CD4-positive, alpha-beta T cell treated with Interleukin-15 for 1 hour (primary cell): ENCODE data around the gene ELAVL3.
"Not testable (repeated sequence)": the region's sequence is repeated elsewhere in the genome, so short reads cannot be mapped to it uniquely, and the experiment has no call there.

Source experiments
- DNase-seq: peaks from one replicate; pipeline ENCODE4 v3.0.0-alpha.2; 2020

Gene ELAVL3

DNA sequence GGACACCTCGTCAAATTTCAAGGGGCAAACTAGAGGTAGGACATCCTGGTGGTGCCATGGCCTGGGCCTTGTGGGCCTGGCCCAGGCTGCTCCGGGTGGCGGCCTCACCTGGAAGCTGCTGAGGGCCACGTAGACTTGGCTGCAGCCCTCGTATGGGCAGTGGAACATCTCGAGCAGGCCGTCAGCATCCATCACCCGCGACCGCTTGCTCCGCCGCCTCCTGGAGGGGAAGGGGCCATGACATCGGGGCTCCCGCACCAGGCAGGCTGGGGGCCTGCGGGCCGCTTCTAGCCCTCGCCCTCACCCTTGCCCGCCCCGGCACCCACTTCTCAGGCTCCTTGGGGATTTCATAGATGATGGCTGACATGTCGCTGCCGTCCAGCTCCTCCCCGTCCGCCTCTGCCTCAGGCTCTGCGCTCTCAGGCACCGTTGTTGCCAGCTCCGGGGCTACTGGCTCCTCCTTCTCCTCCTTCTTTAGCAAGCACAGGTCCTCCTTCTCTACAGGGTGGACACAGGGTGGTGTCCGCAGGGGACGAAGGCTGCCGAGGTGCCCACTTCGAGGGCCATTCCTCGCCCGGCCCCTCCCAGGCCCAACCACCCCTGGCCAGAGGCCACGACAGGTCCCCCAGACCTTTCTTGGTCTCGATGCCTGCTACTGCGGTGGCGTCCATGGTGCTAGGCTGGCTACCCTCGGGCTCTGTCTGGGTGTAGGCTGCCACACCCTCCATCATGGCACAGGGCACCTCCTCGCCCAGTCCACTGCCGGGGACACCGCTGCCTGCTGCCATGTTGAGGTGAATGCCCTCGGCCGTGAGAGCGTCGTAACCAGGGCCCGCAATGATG is 6.0 kb upstream of the ELAVL3 start:
- DNase-seq, result no peak

DNA sequence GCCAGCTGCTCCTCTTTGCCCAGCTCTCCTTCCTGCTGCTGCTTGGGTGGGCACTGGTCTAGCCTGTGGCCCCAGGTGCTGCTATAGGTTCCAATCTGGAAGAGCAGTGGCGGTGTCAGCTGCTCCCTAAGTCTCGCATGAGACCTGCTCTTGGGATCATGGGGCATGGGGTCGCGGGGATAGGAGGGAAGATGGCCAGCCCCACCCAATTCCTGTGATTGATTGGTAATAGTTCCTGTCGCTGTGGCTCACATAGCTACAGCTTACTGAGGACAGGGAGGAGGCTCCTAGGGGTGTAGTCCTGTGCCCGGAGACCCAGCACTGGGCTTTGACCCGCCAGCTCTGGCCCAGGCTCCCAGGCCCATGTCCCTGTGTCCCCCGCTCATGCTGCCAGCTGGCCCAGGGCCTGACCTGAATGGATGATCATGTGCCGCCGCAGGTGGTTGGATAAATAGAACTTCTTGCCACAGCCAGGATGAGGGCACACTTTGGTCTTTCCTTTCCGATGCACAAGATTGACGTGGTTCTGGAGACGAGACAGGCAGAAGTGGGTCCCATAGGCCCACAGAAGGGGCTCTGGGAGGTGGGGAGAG is 4.5 kb upstream of the ELAVL3 start:
- DNase-seq, result no peak

DNA sequence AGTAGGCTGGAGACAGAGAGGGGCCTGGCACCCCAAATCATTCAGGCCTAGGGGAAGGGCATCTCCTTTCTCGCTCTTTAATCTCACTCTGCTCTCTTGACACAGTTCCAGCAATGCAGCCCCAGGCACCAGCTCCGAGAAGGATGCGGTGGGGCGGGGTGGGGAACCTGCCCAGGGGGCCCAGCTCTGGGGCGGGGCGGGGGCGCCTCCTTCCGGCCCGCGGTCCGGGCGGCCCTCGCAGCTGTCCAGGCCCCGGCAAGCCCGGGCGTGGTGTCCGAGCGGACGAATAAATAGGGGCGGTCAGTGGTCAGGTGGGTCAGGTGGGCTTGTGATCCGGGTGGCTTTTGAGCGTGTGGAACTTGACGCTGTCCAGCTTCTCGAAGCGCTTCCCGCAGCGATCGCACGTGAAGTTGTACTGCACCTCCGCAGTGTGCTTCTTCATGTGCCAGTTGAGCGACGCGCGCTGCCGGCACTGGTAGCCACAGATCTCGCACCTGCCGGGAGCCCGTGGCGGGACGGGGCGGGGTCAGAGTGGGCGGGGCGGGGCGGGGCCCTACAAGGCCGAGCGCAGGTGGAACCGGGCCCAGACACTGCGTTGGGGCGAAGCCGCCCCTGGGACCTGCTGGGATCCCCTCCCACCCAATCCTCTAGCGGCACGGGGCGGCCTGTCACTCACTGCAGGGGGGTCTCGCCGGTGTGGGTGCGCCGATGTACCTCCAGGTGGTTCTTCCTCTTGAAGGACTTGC is 2.7 kb upstream of the ELAVL3 start:
- no peak for DNase-seq

DNA sequence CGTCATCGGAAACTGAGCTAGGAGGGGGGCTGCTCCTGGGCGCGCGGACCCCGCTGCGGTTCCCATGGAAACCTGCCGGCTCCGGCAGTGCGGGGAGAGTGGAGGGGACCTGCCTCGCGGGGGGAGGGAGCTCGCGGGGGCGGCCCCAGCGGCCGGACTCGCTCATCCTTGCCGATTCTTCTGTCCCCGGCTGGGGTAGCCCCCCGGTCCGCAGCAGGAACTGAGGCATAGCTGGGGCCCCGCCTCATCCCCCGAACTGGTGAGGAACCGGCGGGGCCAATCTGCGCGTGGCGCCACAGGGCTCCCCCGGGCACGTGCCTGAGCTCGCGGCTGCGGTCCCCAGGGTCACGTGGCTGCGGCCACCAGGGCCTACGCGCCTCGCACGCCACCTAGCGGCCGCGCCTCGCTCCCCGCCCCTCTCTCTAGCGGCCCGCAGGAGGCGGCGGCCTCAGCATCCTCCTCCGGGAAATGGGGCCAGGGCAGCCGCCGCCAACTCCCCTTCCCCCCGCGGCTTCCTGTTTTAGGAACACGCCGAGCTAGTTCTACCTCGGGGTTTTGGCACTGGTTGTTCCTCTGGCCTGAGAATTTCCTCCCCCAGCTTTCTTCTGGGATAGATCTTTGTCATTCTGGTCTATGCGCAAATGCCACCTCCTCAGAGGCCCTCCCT is 1.7 kb upstream of the ELAVL3 start:
- peak; percentile 85 for DNase-seq

DNA sequence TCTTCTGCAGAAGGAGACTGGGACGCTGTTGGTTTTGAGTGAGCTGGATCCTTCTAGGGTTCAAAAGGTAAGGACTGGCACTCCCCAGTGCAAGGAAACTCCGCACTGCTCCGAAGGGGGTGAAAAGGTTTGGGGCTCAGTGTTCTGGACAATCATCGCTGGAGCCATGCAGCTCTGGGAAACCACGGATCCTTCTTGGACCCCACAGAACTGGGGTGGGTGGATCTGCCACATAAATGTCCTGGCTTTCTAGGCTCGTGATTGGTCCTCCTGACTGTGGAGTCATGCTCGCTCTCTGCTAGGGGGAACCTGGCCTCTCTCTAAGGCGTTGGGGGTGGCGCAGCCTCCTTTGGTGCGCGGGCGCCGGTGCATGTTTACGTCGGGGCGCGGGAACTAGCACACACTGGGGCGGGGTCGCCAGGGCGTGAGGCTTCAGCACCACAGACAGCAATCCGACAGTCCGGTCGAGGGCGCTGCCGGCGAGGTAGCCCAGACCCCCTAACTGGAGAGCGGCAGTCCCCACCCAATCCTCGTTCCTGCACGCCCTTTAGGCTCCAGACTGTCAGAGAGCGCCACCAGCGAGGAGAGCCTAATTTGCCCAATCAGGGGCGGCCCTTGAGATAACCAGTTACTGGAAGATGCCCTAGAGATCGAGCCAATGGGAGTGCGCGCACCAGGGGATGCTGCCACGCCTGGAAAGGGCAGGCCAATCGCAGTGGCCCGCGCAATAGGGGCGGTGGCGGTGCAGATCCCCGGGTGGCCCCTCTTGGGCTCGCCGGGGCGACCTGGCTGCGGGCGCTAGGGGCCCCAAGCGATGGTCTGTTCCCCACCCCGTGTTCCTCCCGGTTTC is 913 bp upstream of the ELAVL3 start:
- peak; percentile 66 for DNase-seq

DNA sequence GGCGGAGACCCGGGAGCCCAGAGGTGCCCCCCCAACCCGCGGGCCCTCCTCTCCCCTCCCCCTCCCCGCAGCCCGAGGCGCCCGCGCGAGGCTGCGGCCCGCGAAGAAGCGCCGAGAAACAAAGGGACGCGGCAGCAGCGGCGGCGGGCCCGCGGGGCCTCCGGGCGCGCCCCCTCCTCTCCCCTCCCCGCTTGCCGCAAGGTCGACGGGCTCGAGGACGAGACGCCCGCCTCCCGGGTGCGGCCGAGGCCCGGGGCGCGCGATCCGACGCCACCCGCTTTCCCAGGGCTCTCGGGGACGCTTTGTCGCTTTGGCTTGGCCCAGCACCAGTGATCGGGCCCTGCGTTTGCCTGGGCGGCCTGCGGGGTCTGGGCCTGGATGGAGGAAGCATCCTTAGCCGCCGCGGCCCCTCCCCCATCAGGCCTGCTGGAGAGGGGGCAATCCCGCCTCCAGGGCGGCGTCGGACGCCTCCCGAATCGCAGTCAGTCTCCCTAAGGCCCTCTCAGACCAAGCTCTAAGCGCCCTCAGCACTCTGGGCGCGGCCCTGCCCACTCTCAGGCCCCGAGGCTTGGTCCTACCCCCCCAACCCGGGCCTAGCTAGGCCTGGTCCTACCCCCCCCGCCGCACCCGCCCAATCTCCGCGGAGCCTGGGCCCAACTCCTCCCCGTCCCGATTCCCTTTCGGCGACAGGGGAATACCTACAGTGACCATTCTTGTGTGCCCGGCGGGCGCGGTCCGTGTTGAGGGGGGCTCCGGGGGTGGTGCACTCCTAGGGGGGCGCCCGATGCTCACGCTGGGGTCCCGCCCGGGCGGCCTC is 740 bp downstream of the ELAVL3 start:
- DNase-seq, result no peak

DNA sequence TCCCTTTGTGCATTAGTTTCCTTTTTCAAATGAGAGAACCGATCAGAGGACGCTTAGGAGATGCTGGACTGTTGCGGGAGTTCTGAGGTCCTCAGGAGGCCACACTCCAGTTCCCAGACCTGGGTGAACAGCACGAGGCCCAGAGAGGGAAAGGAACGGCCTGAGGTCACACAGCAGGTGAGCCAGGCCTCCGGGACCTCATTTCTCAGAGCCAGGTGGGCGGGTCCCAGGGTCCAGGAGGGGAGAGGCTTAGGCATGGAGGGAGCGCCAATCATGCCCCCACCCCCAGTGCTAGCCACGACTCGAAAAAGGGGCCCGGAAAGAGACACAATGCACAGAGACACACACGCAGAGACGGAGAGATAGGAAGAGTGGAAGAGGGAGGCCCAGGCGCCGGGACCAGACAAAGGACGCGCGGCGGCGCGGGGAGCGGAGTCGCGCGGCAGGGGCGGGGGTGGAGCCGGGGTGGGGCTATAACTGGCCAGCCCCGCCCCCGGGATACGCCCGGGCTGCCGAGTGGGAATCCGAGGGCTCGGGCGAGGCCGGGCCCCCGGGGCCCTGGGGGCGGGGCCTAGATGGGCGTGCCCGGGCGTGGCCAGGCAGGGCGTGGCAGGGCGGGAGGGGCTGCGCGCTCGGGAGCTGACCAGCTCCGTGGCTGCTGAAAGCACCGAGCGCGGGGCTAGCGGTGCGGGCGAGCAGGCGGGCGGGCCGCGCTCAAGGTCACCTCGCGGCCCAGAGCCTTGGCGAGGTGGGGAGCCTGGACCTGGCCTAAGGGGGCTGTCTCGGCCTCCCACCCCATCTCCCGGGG is 1.6 kb downstream of the ELAVL3 start:
- no peak for DNase-seq

DNA sequence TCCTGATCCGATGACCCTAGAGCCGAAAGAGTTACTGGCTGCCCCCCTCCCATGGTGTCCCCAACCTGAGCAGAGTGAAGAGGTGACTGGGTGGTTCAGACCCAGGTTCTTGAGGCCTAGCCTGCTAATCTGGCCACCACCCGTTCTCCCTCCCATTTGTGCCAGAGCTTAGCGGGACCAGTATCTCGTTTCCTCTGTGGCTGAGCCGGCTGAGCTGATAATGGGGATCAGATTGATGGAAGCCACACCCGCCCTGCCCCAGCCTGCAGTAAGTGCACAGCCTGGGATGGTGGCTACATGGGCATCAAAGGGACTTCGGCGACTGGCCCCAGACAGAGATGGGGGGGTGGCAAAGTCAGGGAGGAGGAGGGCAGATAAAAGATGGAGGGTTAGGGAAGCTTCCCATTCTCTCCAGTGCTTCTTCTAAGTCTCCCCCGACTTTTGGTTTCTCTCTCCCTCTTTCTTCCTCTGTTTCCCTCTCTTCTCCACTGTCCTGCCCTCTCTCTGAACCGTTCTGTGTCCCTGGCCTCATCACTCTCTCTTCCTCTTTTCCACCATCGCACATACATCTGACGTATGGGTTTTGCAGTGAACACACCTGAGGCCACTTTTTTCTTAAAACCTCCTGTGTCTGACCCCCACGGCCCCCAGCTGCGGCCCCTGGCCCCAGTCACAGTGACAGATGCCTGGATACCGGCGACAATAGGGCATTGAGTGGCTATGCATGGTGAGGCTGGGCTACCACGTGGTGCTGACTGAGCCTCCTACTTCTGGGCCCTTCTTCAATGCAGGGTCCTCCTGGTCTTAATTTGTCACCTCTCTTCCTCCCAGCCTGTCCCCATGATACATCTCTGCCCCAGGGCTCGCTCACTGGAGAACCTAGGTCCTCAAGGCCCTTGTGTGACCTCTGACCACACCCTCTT is 2.4 kb downstream of the ELAVL3 start:
- no peak for DNase-seq

DNA sequence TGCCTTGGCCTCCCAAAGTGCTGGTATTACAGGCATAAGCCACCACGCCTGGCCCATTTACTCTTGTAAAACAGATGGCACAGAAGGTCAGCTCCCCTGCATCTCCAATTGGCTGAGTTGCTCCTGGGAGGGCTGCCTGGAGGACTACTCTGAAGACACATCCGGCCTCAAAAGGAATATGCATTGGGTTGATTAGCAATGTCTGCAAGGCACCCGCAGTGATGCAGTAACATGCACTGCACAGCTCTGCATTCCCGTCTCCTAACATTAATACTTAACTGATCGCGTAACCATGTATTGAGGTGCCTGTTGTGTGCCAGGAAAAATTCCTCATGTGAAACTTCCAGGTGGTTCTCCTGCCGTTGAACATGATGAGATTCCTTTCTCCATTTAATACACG is 5.0 kb downstream of the ELAVL3 start:
- DNase-seq, result no peak

DNA sequence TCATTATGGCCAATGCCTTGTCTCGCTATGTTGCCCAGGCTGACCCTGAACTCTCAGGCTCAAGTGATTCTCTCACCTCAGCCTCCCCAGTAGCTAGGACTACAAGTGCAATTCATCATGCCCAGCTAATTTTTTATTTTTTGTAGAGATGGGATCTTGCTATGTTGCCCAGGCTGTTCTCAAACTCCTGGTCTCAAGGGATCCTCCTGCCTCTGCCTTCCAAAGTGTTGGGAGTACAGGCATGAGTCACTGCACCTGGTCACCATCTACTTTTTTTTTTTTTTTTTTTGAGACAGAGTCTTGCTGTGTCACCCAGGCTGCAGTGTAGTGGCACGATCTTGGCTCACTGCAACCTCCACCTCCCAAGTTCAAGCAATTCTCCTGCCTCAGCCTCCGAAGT is 5.5 kb downstream of the ELAVL3 start:
- DNase-seq, result not testable (repeated sequence)

DNA sequence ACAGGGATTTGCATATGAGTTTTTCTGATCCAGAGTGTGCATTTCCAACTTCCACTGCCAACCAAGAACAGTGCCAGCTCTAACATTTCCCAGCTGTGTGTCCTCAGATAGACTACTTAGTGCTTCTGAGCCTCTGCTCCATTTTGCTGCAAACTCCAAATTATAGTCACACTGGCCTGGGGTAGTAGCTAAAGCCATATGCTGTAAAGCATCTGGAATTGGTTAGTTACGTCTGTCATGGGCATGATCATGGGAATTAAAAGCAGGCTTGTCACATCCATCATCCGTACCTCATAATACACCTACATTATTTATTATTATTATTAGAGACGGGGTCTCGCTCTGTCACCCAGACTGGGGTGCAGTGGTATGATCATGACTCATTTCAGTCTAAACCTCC is 7.1 kb downstream of the ELAVL3 start:
- no peak for DNase-seq

DNA sequence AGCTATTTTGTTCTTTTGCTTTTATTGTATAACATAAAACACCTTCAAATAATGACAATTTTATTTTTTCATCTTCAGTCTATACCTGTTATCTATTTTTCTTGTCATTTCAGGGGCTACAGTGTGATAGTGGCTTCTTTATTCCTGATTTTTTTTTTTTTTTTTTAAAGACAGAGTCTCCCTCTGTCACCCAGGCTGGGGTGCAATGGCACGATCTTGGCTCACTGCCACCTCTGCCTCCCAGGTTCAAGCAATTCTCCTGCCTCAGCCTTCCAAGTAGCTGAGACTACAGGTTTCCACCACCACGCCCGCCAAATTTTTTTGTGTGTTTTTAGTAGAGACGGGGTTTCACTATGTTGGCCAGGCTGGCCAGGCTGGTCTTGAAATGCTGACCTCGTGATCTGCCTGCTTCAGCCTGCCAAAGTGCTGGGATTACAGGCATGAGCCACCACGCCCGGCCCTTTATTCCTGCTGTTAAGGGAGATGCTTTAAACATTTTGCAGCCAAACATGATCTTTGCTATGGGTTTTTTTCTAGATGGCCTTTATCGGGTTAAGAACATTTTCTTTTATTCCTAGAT is 12.5 kb downstream of the ELAVL3 start:
- DNase-seq, result not testable (repeated sequence)

DNA sequence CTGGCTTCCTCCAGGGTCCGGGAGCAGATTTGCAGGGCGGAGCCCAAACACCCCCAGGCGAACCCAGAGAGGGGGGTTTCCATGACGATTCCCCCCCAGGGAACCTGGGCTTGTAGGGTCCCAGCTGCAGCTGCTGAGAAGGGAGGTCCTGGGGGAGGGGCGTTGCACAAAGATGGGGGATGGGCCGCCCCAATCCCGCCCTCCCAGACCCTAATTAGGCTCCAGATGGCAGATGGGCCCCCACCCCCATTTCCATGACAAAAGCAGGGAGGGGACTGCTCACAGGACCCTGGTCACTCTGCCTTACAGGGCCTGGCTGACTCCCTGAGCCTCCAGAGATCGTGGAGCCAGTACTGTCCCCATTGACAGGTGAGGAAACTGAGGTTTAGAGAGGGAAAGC is 15.2 kb downstream of the ELAVL3 start:
- DNase-seq, result no peak

DNA sequence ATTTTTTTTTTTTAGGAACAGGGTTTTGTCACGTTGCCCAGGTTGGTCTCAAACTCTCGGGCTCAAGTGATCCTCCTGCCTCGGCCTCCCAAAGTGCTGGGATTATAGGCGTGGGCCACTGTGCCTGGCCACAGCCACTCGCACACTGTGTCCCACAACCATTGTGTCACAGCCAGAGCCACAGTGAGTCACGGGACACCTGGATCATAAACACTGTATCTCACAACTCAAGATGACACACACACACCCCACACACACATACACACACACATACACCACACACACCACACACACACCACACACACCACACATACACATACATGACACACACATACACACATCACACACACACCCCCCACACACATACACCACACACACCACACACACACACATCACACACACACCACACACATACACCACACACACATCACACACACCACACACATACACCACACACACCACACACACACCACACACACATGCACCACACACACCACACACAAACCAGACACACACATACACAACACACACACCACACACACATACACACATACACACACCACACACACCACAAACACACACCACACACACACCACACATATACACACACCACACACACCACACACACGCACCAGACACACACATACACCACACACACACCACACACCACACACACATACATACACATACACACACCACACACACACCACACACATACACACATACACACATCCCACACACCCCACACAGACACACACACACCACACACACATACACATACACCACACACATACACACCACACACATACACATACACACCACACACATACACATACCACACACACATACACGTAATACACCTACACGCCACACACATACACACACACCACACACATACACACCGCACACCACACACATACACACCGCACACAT is 16.2 kb downstream of the ELAVL3 start:
- DNase-seq, result no peak

DNA sequence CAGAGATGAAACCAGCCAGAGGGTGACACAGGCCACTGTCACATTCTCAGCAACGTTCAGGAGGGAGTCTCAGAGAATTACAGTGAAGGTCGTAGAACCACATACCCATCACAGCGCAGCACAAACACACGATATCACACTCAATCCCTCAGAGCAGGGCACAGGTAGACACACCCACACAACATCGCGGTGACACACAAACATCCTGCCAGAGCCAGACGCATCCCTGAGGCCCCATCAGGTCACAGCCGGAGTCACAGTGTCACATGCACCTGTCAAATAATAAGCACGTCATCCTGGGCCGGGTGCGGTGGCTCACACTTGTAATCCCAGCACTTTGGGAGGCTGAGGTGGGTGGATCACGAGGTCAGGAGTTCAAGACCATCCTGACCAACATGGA is 17.5 kb downstream of the ELAVL3 start:
- DNase-seq, result no peak

DNA sequence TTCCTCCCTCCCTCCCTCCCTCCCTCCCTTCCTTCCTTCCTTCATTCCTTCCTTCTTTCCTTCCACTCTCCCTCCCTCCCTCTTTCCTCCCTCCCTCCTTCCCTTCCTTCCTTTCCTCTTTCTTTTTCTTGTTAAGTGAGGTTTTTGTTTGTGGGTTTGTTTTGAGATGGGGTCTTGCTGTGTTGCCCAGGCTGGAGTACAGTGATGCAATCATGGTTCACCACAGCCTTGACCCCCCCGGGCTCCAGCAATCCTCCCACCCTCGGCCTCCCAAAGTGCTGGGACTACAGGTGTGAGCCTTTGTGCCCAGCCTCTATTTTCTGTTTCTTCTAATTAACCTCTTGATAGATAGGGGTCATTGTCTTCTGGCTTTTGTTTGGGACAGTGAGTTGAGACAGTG is 19.4 kb downstream of the ELAVL3 start:
- no peak for DNase-seq

DNA sequence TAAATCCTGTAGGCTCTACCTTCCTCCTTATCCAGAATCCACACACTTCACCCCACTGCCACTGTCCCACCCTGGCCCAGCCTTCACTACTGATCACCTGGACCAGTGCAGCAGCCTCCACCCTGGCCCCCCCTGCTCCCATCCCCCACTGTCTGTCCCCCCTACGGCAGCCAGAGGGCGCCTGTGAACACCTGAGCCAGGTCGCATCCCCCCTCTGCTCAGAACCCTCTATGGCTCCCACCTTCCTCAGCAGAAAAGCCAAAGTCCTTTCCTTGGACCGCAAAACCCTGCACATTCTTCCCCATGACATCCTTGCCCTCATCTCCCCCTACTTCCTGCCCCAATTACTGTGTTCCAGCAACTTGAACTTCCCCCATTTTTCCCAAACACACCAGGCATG is 20.6 kb downstream of the ELAVL3 start:
- no peak for DNase-seq

DNA sequence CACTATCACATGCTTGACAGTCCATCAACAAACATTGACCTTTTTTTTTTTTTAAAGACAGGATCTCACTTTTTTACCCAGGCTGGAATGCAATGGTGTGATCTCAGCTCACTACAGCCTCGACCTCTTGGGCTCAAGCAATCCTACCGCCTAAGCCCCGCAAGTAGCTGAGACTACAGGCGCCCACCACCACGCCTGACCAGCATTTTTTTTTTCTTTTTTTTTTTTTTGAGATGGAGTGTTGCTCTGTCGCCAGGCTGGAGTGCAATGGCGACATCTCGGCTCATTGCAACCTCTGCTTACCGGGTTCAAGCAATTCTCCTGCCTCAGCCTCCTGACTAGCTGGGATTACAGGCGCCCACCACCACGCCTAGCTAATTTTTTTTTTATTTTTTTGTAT is 21.9 kb downstream of the ELAVL3 start:
- not testable (repeated sequence) for DNase-seq
